ENCODE data around the gene FAM193A.

- no peak for TF ChIP-seq POLR2A (IDR thresholded peaks at IDR 0.05)
- TF ChIP-seq, protein P1, sequence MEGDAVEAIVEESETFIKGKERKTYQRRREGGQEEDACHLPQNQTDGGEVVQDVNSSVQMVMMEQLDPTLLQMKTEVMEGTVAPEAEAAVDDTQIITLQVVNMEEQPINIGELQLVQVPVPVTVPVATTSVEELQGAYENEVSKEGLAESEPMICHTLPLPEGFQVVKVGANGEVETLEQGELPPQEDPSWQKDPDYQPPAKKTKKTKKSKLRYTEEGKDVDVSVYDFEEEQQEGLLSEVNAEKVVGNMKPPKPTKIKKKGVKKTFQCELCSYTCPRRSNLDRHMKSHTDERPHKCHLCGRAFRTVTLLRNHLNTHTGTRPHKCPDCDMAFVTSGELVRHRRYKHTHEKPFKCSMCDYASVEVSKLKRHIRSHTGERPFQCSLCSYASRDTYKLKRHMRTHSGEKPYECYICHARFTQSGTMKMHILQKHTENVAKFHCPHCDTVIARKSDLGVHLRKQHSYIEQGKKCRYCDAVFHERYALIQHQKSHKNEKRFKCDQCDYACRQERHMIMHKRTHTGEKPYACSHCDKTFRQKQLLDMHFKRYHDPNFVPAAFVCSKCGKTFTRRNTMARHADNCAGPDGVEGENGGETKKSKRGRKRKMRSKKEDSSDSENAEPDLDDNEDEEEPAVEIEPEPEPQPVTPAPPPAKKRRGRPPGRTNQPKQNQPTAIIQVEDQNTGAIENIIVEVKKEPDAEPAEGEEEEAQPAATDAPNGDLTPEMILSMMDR (IDR thresholded peaks at IDR 0.05), result no peak
- no peak for TF ChIP-seq EP300 (IDR thresholded peaks at IDR 0.05; ENCODE audit: low read depth)
- TF ChIP-seq POLR2AphosphoS5 (IDR thresholded peaks at IDR 0.05), result no peak
Measured at GRCh38 chr4:2588259-2588658, 51.8 kb downstream of the FAM193A start.

Measured in transverse colon (tissue), 4 donors.